Measurements from ENCODE around the gene SAPCD2. TPM values are rescaled to one million over a fixed set of nuclear protein-coding genes. Genes with fewer than 3 reads are reported as not detected.

Gene SAPCD2
- total RNA-seq, 6 experiments from 2014 or later = 0.05 to 0.43 (median 0.22) TPM; not detected in 1

DNA sequence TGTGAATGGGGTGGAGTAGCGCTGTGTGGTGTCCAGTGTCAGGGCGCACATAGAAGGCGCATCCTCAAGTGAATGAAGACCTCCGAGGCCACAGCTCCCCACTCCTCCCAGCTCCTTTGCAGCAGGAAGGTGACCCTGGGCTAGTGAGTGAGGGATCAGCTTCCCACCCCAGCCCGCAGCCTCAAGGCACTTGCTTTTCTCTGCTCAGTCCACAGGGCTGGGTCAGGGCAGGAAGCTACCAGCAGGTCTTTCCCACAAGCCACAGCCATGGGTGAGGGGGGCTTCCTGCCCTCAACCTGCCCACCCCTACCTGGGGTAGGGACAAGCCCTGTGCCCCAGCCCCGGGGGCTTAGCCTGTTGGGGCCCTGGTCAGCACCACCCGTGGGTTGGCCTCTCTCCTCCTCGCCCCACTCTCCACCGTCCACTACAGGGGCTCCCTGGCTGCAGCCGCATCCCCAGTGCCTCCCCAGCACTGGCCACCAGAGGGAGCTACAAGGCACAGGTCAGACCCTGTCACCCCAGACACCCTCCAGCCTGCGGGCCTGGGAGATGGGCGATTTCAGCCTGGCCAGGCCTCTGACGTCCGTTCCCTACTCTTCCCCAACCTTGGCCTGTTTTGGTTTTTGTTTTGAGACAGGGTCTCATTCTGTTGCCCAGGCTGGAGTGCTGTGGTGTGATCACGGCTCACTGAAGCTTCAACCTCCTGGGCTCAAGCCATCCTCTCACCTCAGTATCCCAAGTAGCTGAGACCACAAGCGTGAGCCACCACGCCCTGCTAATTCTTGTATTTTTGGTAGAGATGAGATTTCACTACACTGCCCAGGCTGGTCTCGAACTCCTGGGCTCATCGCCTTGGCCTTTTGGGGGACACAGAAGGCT, 41.1 kb downstream of the SAPCD2 start:
- H3K4me3 ChIP-seq = peak overlapping the region; percentile 39 to 60 (median 50)
- H3K36me3 ChIP-seq = no peaks in the 10 kb centered on the region
- WGBS (ENCODE audit: insufficient coverage, low coverage, low lambda C conversion rate, missing lambda C conversion rate) = 18% methylated on average over 5 of the region's 19 CpGs
- H3K27ac ChIP-seq = peak overlapping the region in 1 of 3 donors; percentile 58
- H3K27me3 ChIP-seq = no peaks in the 10 kb centered on the region
- peaks cover 0 to 40% (median 21%) of the 10 kb centered on the region in 4 donors for H3K4me1 ChIP-seq
- ATAC-seq = peak; percentile 57 to 68 (median 62)
- no peaks in the 10 kb centered on the region for H3K9me3 ChIP-seq
- DNase-seq = peak; percentile 81 to 87 (median 86)
- intact Hi-C loops (cut with DNase I) = no loop called here
- TF ChIP-seq, protein P1, sequence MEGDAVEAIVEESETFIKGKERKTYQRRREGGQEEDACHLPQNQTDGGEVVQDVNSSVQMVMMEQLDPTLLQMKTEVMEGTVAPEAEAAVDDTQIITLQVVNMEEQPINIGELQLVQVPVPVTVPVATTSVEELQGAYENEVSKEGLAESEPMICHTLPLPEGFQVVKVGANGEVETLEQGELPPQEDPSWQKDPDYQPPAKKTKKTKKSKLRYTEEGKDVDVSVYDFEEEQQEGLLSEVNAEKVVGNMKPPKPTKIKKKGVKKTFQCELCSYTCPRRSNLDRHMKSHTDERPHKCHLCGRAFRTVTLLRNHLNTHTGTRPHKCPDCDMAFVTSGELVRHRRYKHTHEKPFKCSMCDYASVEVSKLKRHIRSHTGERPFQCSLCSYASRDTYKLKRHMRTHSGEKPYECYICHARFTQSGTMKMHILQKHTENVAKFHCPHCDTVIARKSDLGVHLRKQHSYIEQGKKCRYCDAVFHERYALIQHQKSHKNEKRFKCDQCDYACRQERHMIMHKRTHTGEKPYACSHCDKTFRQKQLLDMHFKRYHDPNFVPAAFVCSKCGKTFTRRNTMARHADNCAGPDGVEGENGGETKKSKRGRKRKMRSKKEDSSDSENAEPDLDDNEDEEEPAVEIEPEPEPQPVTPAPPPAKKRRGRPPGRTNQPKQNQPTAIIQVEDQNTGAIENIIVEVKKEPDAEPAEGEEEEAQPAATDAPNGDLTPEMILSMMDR (IDR thresholded peaks at IDR 0.05) = peak; percentile 87 to 94 (median 90)
- TF ChIP-seq POLR2A (IDR thresholded peaks at IDR 0.05) = no peak

DNA sequence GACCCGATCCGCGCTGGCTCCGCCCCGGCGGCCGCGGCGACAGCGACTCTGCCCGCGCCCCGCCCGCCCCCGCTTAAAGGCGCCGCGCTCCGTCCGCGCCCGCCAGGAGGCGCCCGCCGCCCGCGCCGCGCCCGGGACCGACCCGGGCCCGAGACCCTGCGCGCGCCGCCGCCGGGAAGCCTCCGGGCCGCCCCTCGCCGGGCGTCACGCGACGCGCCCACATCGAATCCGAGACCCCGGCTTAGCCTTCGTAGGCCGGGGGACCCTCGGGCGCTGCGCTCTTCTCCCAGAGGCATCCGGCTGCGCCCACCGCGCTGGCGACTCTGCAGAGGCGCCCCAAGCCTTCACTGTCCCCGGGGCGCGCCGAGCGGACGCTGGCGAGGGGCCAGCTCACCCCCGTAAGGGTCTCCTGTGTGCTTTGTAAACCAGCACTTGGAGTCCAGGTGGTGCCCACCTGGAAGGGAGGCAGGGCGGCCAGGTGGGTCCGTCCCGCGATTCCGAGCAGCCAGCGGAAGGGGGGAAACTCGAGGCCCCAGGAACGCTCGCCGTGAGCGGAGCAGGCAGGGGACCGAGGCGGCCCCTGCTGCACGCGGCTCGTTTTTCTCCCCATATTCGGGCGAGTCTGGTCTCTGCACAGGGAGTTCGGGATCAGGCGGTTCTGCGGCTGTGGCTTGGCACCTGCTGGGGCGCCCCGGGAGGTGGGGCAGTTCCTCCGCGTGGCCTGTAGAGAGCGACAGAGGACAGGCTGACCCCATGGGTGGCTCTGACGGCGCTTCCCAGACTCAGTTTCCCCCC, 41.9 kb downstream of the SAPCD2 start:
- ATAC-seq (peak; percentile 51 to 60 (median 57)), DNase-seq (peak; percentile 79 to 85 (median 81))
- intact Hi-C loops (cut with DNase I) = no loop called here
- H3K9me3 ChIP-seq = no peaks in the 10 kb centered on the region
- H3K4me1 ChIP-seq = peaks cover 0 to 48% (median 24%) of the 10 kb centered on the region in 4 donors
- 0% methylated on average over 2 of the region's 98 CpGs for WGBS (ENCODE audit: insufficient coverage, low coverage, low lambda C conversion rate, missing lambda C conversion rate)
- TF ChIP-seq POLR2A (IDR thresholded peaks at IDR 0.05) = no peak
- TF ChIP-seq, protein P1 (IDR thresholded peaks at IDR 0.05) = peak in 3 of 4 donors; percentile 20 to 58 (median 32)
- H3K36me3 ChIP-seq = no peaks in the 10 kb centered on the region
- H3K27ac ChIP-seq = peak overlapping the region in 1 of 3 donors; percentile 37
- no peaks in the 10 kb centered on the region for H3K27me3 ChIP-seq
- peak overlapping the region; percentile 39 to 60 (median 50) for H3K4me3 ChIP-seq

DNA sequence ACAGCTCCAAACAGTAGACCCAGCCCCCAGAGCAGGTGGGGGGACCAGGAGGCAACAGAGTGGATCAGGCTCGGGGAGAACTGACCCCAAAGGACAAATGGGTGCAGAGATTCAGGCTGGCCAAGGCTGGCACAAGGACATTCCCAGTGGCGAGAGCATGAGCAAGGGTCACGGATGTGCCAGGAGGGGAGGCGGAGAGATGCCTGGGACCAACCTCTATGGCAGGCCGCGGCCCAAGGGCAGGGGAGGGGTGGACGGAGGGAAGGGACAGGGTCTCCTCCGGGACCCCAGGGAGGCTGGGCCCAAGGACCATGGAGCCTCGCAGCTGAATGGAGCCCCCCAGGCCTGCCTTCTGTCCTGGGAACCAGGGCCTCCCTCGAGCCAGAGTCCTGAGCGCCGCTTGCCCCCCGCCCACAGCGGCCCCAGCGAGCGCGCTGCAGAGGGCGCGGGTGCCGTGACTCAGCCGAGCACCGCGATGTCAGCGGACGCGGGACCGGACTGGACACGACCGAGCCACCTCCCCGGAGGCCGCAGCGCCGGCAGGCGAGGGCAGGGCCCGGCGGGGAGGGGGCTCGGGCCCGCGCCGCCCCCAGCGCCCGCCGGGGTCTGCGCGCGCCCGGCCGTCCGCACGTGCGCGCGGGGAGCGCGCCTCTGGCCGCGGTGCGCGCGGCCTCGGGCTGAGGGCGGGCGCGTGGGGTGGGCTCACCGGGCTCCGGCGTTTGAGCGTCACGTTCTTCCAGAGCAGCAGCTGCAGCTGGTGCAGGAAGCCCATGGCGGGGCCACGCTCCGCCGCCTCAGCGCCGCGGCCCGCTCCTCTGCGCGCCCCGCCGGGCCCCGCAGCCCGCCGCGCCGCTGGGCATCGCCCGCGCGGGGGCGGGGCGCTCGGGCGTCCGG, 42.7 kb downstream of the SAPCD2 start, which contains the start of gene ABCA2:
Gene ABCA2 (minus strand): TSS at position 869 of the 894 bp plus-strand sequence. CDS start 97 bp downstream, at position 772.
- DNase-seq = peak in 1 of 3 donors; percentile 71
- no peaks in the 10 kb centered on the region for H3K36me3 ChIP-seq
- no peaks in the 10 kb centered on the region for H3K9me3 ChIP-seq
- TF ChIP-seq, protein P1 (IDR thresholded peaks at IDR 0.05) = no peak
- no peak for TF ChIP-seq POLR2A (IDR thresholded peaks at IDR 0.05)
- WGBS (ENCODE audit: insufficient coverage, low coverage, low lambda C conversion rate, missing lambda C conversion rate) = under 1% methylated on average over 23 of the region's 95 CpGs
- peak within 1 kb of the TSS; percentile 24 to 73 (median 33) for H3K27ac ChIP-seq
- H3K27me3 ChIP-seq = no peaks in the 10 kb centered on the region
- peak within 1 kb of the TSS; percentile 51 to 60 (median 57) for H3K4me3 ChIP-seq
- ATAC-seq = peak in 1 of 4 donors; percentile 1
- intact Hi-C loops (cut with DNase I) = no loop called here
- H3K4me1 ChIP-seq = peaks cover 0 to 56% (median 28%) of the 10 kb centered on the region in 4 donors

Measured in right lobe of liver (tissue), 6 donors.